Cardiac muscle cell (in vitro differentiated cells and primary cell): Measurements from ENCODE around the gene OR10A6. TPM values are rescaled to one million over a fixed set of nuclear protein-coding genes. Genes with fewer than 3 reads are reported as not detected.

Experiments
- DNase-seq, 2 donors: peaks; one replicate each; pipeline versions ENCODE4 v3.0.0 to v3.0.0-alpha.2; 2010 to 2017; ENCODE audit warnings: low read depth in 1 of 2, low spot score in 1 of 2
- H3K27ac ChIP-seq: fragments of 200-600 bp; sonication (generic); 2 replicates; pipeline ENCODE4 v1.5.1; 2016
- H3K27me3 ChIP-seq: fragments of 200-600 bp; sonication (generic); 2 replicates; pipeline ENCODE4 v1.6.0; 2016; ENCODE audit warnings: control low read depth
- H3K36me3 ChIP-seq: fragments of 200-600 bp; sonication (generic); 2 replicates; pipeline ENCODE4 v1.5.1; 2016; ENCODE audit warnings: control low read depth
- H3K4me1 ChIP-seq: fragments of 200-600 bp; sonication (generic); 2 replicates; pipeline ENCODE4 v1.8.1; 2017; ENCODE audit warnings: low read depth, mild to moderate bottlenecking, mixed run types
- H3K4me3 ChIP-seq: fragments of 200-600 bp; sonication (generic); 2 replicates; pipeline ENCODE4 v1.5.1; 2016; ENCODE audit warnings: mild to moderate bottlenecking
- H3K9me3 ChIP-seq: fragments of 200-600 bp; sonication (generic); 2 replicates; pipeline ENCODE4 v1.5.1; 2017; ENCODE audit warnings: low read depth, mild to moderate bottlenecking, control low read depth
- CTCF ChIP-seq: IDR thresholded peaks from 2 replicates; pipeline ENCODE4 v1.5.1; 2012; ENCODE audit warnings: low read depth, mild to moderate bottlenecking, low read length
- polyA plus RNA-seq: library from polyadenylated mRNA; unstranded; fragments of >200 nt; fragmentation: Nextera tagmentation; extraction: Ambion mirVana; gene quantifications from 2 replicates; pipeline ENCODE4 v1.2.1, GENCODE V29; 2016
- total RNA-seq: library from RNA; depleted of rRNA; stranded (reverse); fragments of >200 nt; gene quantifications from 2 replicates; pipeline ENCODE4 v1.2.3, GENCODE V29; 2016

Gene OR10A6
- total and polyA plus RNA-seq, 2 experiments from 2014 or later = not detected

- Histone ChIP-seq H3K27ac (no peak overlapping the region), H3K9me3 (no peaks in the 10 kb centered on the region), H3K4me3 (no peak overlapping the region), H3K36me3 (no peaks in the 10 kb centered on the region), H3K4me1 (no peaks in the 10 kb centered on the region), H3K27me3 (no peaks in the 10 kb centered on the region)
- TF ChIP-seq CTCF = no peak
- DNase-seq = no peak
Observed at GRCh38 chr11:7910286-7910788, 20.7 kb downstream of the OR10A6 start.

- DNase-seq = no peak
- Histone ChIP-seq H3K27ac (no peak overlapping the region), H3K4me3 (no peak overlapping the region)
Observed at GRCh38 chr11:7909585-7910285, 21.3 kb downstream of the OR10A6 start.

GRCh38 chr11:7907121-7907520 lies 23.9 kb downstream of the OR10A6 start:
- no peaks in the 10 kb centered on the region for H3K4me1 ChIP-seq
- no peaks in the 10 kb centered on the region for H3K27me3 ChIP-seq
- no peak for DNase-seq
- no peaks in the 10 kb centered on the region for H3K9me3 ChIP-seq
- no peak for TF ChIP-seq CTCF
- no peak overlapping the region for H3K4me3 ChIP-seq
- H3K36me3 ChIP-seq = no peaks in the 10 kb centered on the region
- no peak overlapping the region for H3K27ac ChIP-seq

More at GRCh38 chr11:7909585-7910285, 21.3 kb downstream of the OR10A6 start:
- Histone ChIP-seq H3K9me3 (no peaks in the 10 kb centered on the region), H3K4me1 (no peaks in the 10 kb centered on the region), H3K36me3 (no peaks in the 10 kb centered on the region), H3K27me3 (no peaks in the 10 kb centered on the region)
- TF ChIP-seq CTCF = no peak

GRCh38 chr11:7906481-7906880 lies 24.6 kb downstream of the OR10A6 start:
- no peak overlapping the region for H3K27ac ChIP-seq
- H3K36me3 ChIP-seq = no peaks in the 10 kb centered on the region
- H3K4me1 ChIP-seq = no peaks in the 10 kb centered on the region
- no peak for TF ChIP-seq CTCF
- H3K9me3 ChIP-seq = no peaks in the 10 kb centered on the region
- DNase-seq = no peak
- no peak overlapping the region for H3K4me3 ChIP-seq
- no peaks in the 10 kb centered on the region for H3K27me3 ChIP-seq

- no peak for TF ChIP-seq CTCF
- Histone ChIP-seq H3K27me3 (no peaks in the 10 kb centered on the region), H3K4me3 (no peak overlapping the region), H3K36me3 (no peaks in the 10 kb centered on the region), H3K27ac (no peak overlapping the region), H3K4me1 (no peaks in the 10 kb centered on the region), H3K9me3 (no peaks in the 10 kb centered on the region)
- DNase-seq = no peak
Observed at GRCh38 chr11:7905961-7906429, 25.1 kb downstream of the OR10A6 start.
